ENCODE data around the gene LMNTD2. TPM values are rescaled to one million over a fixed set of nuclear protein-coding genes. Genes with fewer than 3 reads are reported as not detected.
A peak's percentile ranks its signal among the peaks of the same experiment; 100 is the strongest.

Gene LMNTD2
- 1 to 10 TPM in 1 of 2 experiments, under 1 TPM in 1; 0.23 to 1.3 TPM for total RNA-seq

- CTCF ChIA-PET: interaction anchor here (0.8 to 1.4 kb wide), 3 partner anchors 42 to 167 kb away, joined by 3 to 7 read pairs (median 5); no protein-coding TSS in a partner anchor
- H3K27ac Mint-ChIP-seq: peak within 1 kb of the TSS; percentile 61
- peaks cover 12% of the 10 kb centered on the region for H3K4me1 Mint-ChIP-seq
- H3K9me3 Mint-ChIP-seq (ENCODE audit: low read depth): no peaks in the 10 kb centered on the region
- H3K27me3 Mint-ChIP-seq: peaks cover 18% of the 10 kb centered on the region
- peaks cover 2% of the 10 kb centered on the region for H3K36me3 Mint-ChIP-seq
- DNase-seq (peak; percentile 95), ATAC-seq (peak; percentile 94)
- peak within 1 kb of the TSS; percentile 88 for H3K4me3 Mint-ChIP-seq
These were observed at the start of gene LMNTD2, which contains the start of gene RASSF7 for GRCh38 chr11:560305-561147. Gene LMNTD2, minus strand, starts transcription at chr11:560738. Its CDS starts 22 bp downstream, at chr11:560716. Gene RASSF7, plus strand, starts transcription at chr11:560970. Its CDS starts 799 bp downstream, at chr11:561769.

- H3K36me3 Mint-ChIP-seq: peaks cover 43% of the 10 kb centered on the region
- peaks cover 11% of the 10 kb centered on the region for H3K4me1 Mint-ChIP-seq
- H3K27me3 Mint-ChIP-seq: no peaks in the 10 kb centered on the region
- no peaks in the 10 kb centered on the region for H3K9me3 Mint-ChIP-seq (ENCODE audit: low read depth)
- no peak overlapping the region for H3K4me3 Mint-ChIP-seq
- ATAC-seq: no peak
- CTCF ChIA-PET: interaction anchor here (1.6 kb wide), 1 partner anchor 90 kb away, joined by 3 read pairs; no protein-coding TSS in a partner anchor
- no peak overlapping the region for H3K27ac Mint-ChIP-seq
- DNase-seq: no peak
These were observed 48.8 kb upstream of the LMNTD2 start for GRCh38 chr11:609341-609811.

GRCh38 chr11:608791-609251, 48.3 kb upstream of the LMNTD2 start:
- H3K27ac Mint-ChIP-seq: peak overlapping the region; percentile 49
- no peak overlapping the region for H3K4me3 Mint-ChIP-seq
- no peak for DNase-seq
- no peaks in the 10 kb centered on the region for H3K9me3 Mint-ChIP-seq (ENCODE audit: low read depth)
- no peaks in the 10 kb centered on the region for H3K27me3 Mint-ChIP-seq
- peaks cover 10% of the 10 kb centered on the region for H3K4me1 Mint-ChIP-seq
- ATAC-seq: no peak
- CTCF ChIA-PET: interaction anchor here (1.1 to 1.6 kb wide), 2 partner anchors 54 to 90 kb away, joined by 3 read pairs; no protein-coding TSS in a partner anchor
- peaks cover 41% of the 10 kb centered on the region for H3K36me3 Mint-ChIP-seq

DNA sequence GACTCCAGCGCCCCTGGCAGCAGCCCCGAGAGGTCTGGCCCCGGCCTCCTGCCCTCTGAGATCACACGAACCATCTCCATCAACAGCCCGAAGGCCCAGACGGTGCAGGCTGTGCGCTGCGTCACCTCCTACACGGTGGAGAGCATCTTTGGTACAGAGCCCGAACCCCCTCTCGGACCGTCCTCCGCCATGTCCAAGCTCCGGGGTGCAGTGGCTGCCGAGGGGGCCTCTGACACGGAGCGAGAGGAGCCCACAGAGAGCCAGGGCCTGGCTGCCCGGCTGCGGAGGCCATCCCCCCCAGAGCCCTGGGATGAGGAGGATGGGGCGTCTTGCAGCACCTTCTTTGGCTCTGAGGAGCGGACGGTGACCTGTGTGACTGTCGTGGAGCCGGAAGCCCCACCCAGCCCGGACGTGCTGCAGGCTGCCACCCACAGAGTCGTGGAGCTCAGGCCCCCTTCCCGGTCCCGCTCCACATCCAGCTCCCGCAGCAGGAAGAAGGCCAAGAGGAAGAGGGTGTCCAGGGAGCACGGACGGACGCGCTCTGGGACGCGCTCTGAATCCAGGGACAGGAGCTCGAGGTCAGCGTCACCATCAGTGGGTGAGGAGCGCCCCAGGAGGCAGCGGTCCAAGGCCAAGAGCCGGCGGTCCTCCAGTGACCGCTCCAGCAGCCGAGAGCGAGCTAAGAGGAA, 47.6 kb upstream of the LMNTD2 start:
- Mint-ChIP-seq H3K4me1 (peaks cover 7% of the 10 kb centered on the region), H3K4me3 (no peak overlapping the region), H3K27ac (no peak overlapping the region), H3K36me3 (peaks cover 39% of the 10 kb centered on the region), H3K27me3 (no peaks in the 10 kb centered on the region), H3K9me3 (ENCODE audit: low read depth) (no peaks in the 10 kb centered on the region)
- ATAC-seq (no peak), DNase-seq (no peak)
- CTCF ChIA-PET: interaction anchor here (1.1 to 1.6 kb wide), 2 partner anchors 53 to 89 kb away, joined by 3 read pairs; no protein-coding TSS in a partner anchor

GRCh38 chr11:607020-607780, 46.7 kb upstream of the LMNTD2 start:
- H3K36me3 Mint-ChIP-seq: peaks cover 35% of the 10 kb centered on the region
- H3K9me3 Mint-ChIP-seq (ENCODE audit: low read depth): no peaks in the 10 kb centered on the region
- H3K4me3 Mint-ChIP-seq: no peak overlapping the region
- peaks cover 4% of the 10 kb centered on the region for H3K4me1 Mint-ChIP-seq
- H3K27me3 Mint-ChIP-seq: no peaks in the 10 kb centered on the region
- DNase-seq: no peak
- no peak for ATAC-seq
- no peak overlapping the region for H3K27ac Mint-ChIP-seq
- CTCF ChIA-PET: interaction anchor here (1.6 kb wide), 1 partner anchor 52 kb away, joined by 5 read pairs; no protein-coding TSS in a partner anchor

DNA sequence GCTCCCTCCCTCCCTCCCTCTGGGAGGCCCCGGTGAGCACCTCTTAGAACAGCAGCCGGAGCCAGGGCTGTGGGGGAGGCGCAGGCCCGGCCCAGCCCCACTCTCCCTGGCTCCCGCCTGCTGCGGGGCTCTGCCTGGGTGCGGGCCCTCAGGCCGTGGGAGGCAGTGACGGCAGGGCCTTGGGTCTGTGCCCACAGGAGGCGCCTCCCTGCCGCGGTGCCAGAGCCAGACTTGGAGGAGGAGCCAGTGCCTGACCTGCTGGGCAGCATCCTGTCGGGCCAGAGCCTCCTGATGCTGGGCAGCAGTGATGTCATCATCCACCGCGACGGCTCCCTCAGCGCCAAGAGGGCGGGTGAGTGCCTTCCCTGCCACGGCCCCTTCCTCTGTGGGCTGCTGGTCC, 45.7 kb upstream of the LMNTD2 start:
- ATAC-seq: no peak
- peaks cover 3% of the 10 kb centered on the region for H3K4me1 Mint-ChIP-seq
- no peak overlapping the region for H3K4me3 Mint-ChIP-seq
- H3K27ac Mint-ChIP-seq: no peak overlapping the region
- CTCF ChIA-PET: interaction anchor here (1.6 kb wide), 1 partner anchor 51 kb away, joined by 5 read pairs; no protein-coding TSS in a partner anchor
- no peaks in the 10 kb centered on the region for H3K27me3 Mint-ChIP-seq
- DNase-seq: no peak
- H3K36me3 Mint-ChIP-seq: peaks cover 34% of the 10 kb centered on the region
- no peaks in the 10 kb centered on the region for H3K9me3 Mint-ChIP-seq (ENCODE audit: low read depth)

- no peak overlapping the region for H3K27ac Mint-ChIP-seq
- CTCF ChIA-PET: interaction anchor here (1.6 kb wide), 1 partner anchor 50 kb away, joined by 5 read pairs; no protein-coding TSS in a partner anchor
- H3K27me3 Mint-ChIP-seq: no peaks in the 10 kb centered on the region
- DNase-seq (no peak), ATAC-seq (no peak)
- H3K36me3 Mint-ChIP-seq: peaks cover 29% of the 10 kb centered on the region
- no peaks in the 10 kb centered on the region for H3K9me3 Mint-ChIP-seq (ENCODE audit: low read depth)
- no peak overlapping the region for H3K4me3 Mint-ChIP-seq
- no peaks in the 10 kb centered on the region for H3K4me1 Mint-ChIP-seq
These were observed 45.0 kb upstream of the LMNTD2 start for GRCh38 chr11:605286-606129.

- DNase-seq (no peak), ATAC-seq (no peak)
- Mint-ChIP-seq H3K27me3 (no peaks in the 10 kb centered on the region), H3K4me3 (no peak overlapping the region), H3K27ac (no peak overlapping the region), H3K36me3 (peaks cover 35% of the 10 kb centered on the region), H3K4me1 (no peaks in the 10 kb centered on the region), H3K9me3 (ENCODE audit: low read depth) (no peaks in the 10 kb centered on the region)
- CTCF ChIA-PET: interaction anchor here (0.9 to 1.4 kb wide), 2 partner anchors 9 to 120 kb away, joined by 3 to 6 read pairs; no protein-coding TSS in a partner anchor
These were observed 42.6 kb upstream of the LMNTD2 start for GRCh38 chr11:603154-603553.

DNA sequence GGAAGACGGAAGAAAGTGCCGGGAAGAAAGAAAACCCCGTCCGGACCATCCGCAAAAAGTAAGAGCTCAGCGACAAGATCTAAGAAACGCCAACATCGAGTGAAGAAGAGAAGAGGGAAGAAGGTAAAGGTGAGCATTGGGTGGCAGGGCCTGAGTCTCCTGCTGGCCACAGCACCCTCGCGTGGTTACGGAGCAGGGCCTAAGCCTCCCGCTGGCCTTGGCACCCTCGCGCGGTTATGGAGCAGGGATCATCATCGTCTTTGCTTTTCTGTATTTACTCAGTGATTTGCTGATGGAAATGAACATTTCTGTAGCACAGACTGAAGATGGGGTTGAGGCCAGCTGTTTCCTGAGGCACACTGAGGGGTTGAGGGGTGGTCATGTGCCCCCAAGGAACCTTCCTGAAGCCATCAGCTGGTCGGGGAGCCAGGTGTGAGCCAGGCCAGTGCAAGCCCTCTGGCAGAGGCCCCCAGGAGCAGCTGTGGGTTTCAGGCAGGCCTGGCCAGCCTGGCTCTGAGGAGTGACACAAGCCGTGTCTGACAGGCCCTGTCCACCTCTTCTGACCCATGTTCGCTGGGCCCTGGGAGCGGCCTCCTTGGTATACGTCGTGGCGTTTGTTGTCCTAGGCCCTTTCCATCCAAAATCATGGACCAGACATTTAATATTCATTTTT, 41.2 kb upstream of the LMNTD2 start:
- Mint-ChIP-seq H3K9me3 (ENCODE audit: low read depth) (no peaks in the 10 kb centered on the region), H3K36me3 (peaks cover 36% of the 10 kb centered on the region), H3K4me1 (peaks cover 5% of the 10 kb centered on the region), H3K27me3 (no peaks in the 10 kb centered on the region), H3K4me3 (no peak overlapping the region), H3K27ac (no peak overlapping the region)
- ATAC-seq (no peak), DNase-seq (no peak)
- CTCF ChIA-PET: no interaction called here

DNA sequence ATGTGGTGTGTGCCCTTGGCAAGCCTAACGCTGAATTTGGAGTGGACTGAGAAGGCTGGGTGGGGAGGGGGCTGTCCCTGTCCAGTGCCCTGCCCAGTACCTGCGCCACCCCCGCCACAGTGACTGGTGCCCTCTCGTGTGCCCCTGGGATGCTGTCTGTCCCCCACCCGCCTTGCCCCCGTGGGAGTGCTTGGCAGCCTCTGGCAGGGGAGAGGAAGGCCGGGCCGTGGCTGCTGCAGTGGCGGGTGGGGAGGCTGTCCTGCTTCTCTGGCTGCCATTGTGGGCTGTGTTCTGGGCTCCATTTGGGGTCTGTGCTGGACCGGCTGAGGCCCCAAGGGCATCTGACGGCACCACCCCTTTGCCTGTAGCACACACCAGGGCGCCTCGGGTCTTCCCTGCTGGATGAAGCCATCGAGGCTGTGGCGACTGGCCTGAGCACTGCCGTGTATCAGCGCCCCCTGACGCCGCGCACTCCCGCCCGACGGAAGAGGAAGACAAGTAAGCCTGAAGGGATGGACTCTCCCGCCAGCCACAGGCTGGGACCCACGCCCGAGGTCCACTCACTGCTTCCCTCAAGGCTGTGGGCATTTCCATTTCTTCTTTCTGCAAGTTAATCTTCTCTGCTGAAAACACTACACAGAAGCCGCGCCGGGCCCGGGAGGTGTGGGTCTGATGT, 37.6 kb upstream of the LMNTD2 start:
- Mint-ChIP-seq H3K27me3 (no peaks in the 10 kb centered on the region), H3K4me1 (peaks cover 28% of the 10 kb centered on the region), H3K36me3 (peaks cover 39% of the 10 kb centered on the region), H3K27ac (no peak overlapping the region), H3K4me3 (no peak overlapping the region), H3K9me3 (ENCODE audit: low read depth) (no peaks in the 10 kb centered on the region)
- no peak for DNase-seq
- no peak for ATAC-seq
- CTCF ChIA-PET: no interaction called here

- peaks cover 28% of the 10 kb centered on the region for H3K4me1 Mint-ChIP-seq
- DNase-seq: no peak
- H3K9me3 Mint-ChIP-seq (ENCODE audit: low read depth): no peaks in the 10 kb centered on the region
- no peak for ATAC-seq
- H3K27me3 Mint-ChIP-seq: no peaks in the 10 kb centered on the region
- peak overlapping the region; percentile 61 for H3K27ac Mint-ChIP-seq
- H3K36me3 Mint-ChIP-seq: peaks cover 47% of the 10 kb centered on the region
- no peak overlapping the region for H3K4me3 Mint-ChIP-seq
- CTCF ChIA-PET: no interaction called here
These were observed 36.7 kb upstream of the LMNTD2 start for GRCh38 chr11:597166-597725.
